ENCODE measurements around the gene SRCIN1.

The SRCIN1 gene

DNA sequence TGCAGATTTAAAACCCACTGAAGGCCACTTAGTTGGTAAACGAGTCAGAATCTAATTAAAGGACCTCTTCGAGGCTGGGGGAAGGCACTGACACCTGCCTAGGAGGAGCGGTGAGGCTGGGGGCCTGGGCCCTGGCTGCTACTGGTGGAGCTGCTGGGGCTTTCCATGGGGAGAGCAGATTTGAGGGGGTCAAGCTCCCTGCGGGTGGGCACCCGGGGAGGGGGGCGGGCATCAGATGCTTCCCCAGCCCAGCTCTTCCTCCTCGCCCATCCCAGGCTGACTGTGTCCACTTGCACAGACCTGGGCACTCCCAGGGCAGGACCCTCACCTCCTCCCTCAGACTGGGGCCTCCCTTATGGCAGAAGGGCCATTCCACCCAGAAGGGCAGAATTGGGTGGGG is 19.0 kb downstream of the SRCIN1 start:
- no peak for DNase-seq (ENCODE audit: low read depth)
- TF ChIP-seq, protein P1, sequence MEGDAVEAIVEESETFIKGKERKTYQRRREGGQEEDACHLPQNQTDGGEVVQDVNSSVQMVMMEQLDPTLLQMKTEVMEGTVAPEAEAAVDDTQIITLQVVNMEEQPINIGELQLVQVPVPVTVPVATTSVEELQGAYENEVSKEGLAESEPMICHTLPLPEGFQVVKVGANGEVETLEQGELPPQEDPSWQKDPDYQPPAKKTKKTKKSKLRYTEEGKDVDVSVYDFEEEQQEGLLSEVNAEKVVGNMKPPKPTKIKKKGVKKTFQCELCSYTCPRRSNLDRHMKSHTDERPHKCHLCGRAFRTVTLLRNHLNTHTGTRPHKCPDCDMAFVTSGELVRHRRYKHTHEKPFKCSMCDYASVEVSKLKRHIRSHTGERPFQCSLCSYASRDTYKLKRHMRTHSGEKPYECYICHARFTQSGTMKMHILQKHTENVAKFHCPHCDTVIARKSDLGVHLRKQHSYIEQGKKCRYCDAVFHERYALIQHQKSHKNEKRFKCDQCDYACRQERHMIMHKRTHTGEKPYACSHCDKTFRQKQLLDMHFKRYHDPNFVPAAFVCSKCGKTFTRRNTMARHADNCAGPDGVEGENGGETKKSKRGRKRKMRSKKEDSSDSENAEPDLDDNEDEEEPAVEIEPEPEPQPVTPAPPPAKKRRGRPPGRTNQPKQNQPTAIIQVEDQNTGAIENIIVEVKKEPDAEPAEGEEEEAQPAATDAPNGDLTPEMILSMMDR (IDR thresholded peaks at IDR 0.05; ENCODE audit: low read depth, low read length), result no peak
- H3K4me3 ChIP-seq (ENCODE audit: low read depth, low read length), result no peak overlapping the region

DNA sequence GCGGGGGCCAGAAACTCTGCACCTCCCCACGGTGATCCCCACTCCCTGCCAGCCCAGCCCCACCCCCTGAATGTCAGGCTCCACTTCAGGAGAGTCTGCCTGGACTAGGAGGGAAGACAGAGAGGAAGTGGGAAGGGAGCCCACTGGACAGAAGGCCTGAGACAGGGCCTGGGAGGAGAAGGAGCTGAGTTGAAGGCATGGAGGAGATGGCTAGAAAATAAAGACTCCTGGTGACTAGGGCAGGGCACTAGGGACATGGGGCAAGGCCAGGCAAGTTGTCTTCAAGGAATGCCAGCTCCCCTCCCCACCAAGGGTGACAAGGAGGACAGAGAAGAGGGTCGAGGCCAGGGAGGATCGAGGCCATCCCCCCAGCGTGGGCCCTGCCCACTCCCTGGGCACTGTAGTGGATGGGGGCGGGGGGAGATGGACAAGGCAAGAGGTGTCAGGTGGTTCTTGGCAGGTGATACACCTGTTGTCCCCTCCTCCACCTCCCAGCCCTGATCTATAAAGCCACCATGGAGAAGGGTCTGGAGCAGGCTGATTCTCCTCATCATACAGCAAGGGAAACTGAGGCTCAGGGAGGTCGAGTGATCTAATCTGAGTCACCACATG is 19.7 kb downstream of the SRCIN1 start:
- DNase-seq (ENCODE audit: low read depth), result no peak
- no peak overlapping the region for H3K4me3 ChIP-seq (ENCODE audit: low read depth, low read length)
- TF ChIP-seq, protein P1 (IDR thresholded peaks at IDR 0.05; ENCODE audit: low read depth, low read length), result no peak
- TF ChIP-seq POLR2A (IDR thresholded peaks at IDR 0.05; ENCODE audit: extremely low read depth, insufficient read length) (no peak), MYC (IDR thresholded peaks at IDR 0.05; ENCODE audit: low read depth, low read length) (no peak)
- TF ChIP-seq, protein P2, sequence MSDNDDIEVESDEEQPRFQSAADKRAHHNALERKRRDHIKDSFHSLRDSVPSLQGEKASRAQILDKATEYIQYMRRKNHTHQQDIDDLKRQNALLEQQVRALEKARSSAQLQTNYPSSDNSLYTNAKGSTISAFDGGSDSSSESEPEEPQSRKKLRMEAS (IDR thresholded peaks at IDR 0.05; ENCODE audit: low read depth, low read length), result no peak

DNA sequence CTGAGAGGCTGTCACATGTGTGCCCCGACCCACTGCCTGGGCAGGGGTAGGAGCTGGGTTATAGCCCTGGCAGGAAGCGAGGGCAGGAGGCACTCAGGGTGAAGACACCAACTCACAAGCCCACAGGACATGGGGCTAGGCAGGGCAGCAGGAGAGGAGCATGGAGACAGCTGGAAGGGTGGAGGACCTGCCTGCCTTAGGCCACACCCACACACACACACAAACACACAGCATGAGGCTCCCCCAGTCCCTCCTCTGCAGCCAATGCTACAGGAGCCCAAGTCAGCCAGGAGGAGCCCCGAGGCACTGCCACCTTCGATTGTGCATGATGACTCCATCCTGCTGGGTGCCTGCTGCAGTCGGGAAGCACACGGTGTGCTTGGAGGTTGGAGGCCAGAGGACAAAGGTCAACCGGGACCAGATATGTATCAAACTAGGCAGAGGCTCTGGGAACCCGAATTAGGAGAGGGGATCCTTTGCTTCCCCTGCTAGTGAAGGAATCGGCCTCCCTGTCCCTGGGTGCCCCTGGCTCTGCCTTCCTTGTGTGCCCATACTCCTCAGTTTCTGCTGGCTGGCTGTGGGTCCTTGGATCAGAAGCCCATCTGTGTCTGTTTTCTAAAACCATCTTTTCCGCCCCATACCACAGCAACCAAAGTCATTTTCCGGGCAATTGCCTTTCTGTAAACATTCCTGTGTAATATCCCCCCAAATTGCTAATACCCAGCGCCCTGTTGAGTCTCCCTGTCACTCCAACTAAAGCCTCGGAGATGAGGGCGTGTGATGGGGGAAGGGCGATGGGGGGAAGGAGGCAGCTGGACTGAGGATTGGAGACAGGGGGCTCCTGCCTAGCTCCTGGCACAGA is 20.5 kb downstream of the SRCIN1 start:
- TF ChIP-seq, protein P1 (IDR thresholded peaks at IDR 0.05; ENCODE audit: low read depth, low read length), result no peak
- no peak for TF ChIP-seq MYC (IDR thresholded peaks at IDR 0.05; ENCODE audit: low read depth, low read length)
- TF ChIP-seq, protein P2 (IDR thresholded peaks at IDR 0.05; ENCODE audit: low read depth, low read length), result no peak
- H3K4me3 ChIP-seq (ENCODE audit: low read depth, low read length), result no peak overlapping the region
- DNase-seq (ENCODE audit: low read depth), result peak; percentile 33

DNA sequence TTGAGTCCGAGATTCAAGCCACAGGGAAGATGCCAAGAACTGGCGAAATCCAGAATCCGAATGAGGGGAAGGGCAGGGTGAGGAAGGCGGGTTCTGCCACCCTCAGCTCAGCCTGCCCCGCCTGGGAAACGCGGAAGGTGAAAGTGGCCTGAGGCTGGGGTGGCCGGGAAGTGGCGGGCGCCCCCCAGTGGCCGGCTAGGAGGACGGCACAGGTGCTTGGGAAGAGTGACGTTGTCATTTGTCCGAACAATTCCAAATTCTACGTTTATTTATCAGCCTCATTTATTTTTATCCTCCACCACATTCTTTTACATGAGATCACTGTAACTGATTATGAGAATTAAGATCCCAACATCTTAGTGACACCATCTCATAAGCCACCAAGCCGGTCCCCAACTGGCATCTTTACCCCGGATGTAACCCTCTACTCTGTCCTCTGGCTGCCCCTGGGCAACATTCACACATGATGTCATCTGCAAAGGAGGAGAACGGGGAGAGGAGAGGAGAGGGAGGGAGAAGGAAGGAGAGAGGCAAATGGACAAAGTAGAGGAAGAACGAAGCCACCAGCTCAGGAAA is 21.3 kb downstream of the SRCIN1 start:
- peak; percentile 72 for DNase-seq (ENCODE audit: low read depth)
- TF ChIP-seq MYC (IDR thresholded peaks at IDR 0.05; ENCODE audit: low read depth, low read length), result no peak
- TF ChIP-seq, protein P1 (IDR thresholded peaks at IDR 0.05; ENCODE audit: low read depth, low read length), result peak; percentile 94
- no peak overlapping the region for H3K4me3 ChIP-seq (ENCODE audit: low read depth, low read length)

DNA sequence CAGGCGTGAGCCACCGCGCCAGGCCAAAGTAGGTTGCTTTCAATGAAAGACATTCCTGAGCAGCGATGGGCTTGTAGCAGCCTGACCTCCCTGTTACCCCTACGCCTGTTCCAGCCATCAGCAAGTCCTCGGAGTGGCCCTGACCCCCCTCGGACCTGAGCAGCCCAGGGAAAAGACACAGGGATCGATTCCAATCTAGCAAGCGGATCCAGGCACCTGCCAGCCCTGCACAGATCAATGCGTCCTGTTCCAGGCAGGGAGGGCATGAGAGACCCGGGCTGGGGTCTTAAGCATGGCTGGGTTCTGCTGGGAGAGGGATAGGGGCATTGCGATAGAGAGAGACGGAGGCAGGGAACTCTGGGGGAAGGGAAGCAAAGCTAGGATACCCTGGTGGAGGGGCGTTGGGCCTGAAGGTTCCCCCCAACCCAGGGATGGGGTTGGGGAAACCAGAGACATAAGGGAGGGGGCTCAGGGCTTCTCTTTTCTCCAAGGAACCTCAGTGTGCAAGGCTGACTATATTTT is 21.9 kb downstream of the SRCIN1 start:
- TF ChIP-seq POLR2A (IDR thresholded peaks at IDR 0.05; ENCODE audit: extremely low read depth, insufficient read length), result no peak
- TF ChIP-seq, protein P2 (IDR thresholded peaks at IDR 0.05; ENCODE audit: low read depth, low read length), result no peak
- no peak overlapping the region for H3K4me3 ChIP-seq (ENCODE audit: low read depth, low read length)
- DNase-seq (ENCODE audit: low read depth), result no peak

DNA sequence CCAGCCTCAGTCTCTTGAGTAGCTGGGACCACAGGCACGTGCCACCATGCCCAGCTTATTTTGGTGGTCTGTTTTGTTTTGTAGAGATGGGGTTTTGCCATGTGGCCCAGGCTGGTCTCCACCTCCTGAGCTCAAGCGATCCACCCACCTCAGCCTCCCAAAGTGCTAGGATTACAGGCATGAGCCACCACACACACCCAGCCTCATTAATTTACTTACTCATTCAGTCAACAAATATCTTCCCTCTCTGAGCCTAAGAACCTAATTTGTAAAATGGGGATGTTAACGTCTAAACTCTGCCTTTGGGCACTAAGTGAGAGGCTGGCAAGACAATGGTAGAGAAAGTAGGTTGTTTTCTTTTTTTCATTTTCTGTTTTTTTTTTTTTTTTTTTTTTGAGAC is 22.6 kb downstream of the SRCIN1 start:
- no peak for DNase-seq (ENCODE audit: low read depth)
- H3K4me3 ChIP-seq (ENCODE audit: low read depth, low read length), result no peak overlapping the region
- TF ChIP-seq, protein P1 (IDR thresholded peaks at IDR 0.05; ENCODE audit: low read depth, low read length), result no peak
- no peak for TF ChIP-seq MYC (IDR thresholded peaks at IDR 0.05; ENCODE audit: low read depth, low read length)
- TF ChIP-seq, protein P2 (IDR thresholded peaks at IDR 0.05; ENCODE audit: low read depth, low read length), result no peak
- no peak for TF ChIP-seq POLR2A (IDR thresholded peaks at IDR 0.05; ENCODE audit: extremely low read depth, insufficient read length)

All from NB4 (cell line).